ENCODE data around the gene LY6G6D. TPM values are rescaled to one million over a fixed set of nuclear protein-coding genes. Genes with fewer than 3 reads are reported as not detected.

The LY6G6D gene, protein sequence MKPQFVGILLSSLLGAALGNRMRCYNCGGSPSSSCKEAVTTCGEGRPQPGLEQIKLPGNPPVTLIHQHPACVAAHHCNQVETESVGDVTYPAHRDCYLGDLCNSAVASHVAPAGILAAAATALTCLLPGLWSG
- not detected in 2 replicates for total RNA-seq

DNA sequence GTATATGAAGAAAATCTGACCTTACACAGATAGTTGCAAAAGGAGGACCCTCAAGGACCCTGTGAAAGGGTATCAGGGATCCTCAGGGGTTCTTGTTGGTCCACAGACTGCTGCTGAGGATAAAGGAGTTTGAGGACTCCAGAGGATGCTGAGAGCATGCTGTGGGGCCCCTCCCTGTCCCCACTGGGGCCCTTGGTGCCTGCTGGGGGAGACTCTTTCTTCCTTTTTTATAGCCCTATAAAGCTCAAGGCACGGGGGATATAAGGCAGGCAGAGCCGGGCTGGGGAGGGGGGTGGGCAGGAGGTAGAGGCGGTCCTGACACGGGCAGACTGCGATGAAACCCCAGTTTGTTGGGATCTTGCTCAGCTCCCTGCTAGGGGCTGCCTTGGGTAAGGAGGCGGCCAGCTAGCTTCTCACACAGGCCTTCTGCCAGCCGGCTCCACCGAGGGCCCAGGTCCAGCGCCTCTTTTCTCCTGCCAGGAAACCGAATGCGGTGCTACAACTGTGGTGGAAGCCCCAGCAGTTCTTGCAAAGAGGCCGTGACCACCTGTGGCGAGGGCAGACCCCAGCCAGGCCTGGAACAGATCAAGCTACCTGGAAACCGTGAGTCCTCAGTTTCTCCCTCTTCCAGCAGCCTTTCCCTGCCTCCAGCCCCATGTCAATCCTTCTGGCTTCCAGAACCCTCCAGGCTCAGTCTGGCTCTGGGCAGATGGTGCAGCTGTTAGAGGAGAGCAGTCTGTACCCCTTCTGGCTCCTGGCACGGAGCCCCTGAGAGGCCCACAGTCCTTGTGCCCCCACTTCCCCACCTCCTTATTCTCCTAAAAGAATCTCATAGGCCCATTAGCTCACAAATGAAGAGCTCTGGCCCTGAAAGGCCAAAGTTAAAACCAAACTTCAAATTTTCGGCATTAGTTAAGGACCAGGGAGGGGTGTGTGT lies at the start of gene LY6G6D:
Gene LY6G6D (plus strand): TSS at position 327 of the 937 bp plus-strand sequence. CDS start 8 bp downstream, at position 335.

DNA sequence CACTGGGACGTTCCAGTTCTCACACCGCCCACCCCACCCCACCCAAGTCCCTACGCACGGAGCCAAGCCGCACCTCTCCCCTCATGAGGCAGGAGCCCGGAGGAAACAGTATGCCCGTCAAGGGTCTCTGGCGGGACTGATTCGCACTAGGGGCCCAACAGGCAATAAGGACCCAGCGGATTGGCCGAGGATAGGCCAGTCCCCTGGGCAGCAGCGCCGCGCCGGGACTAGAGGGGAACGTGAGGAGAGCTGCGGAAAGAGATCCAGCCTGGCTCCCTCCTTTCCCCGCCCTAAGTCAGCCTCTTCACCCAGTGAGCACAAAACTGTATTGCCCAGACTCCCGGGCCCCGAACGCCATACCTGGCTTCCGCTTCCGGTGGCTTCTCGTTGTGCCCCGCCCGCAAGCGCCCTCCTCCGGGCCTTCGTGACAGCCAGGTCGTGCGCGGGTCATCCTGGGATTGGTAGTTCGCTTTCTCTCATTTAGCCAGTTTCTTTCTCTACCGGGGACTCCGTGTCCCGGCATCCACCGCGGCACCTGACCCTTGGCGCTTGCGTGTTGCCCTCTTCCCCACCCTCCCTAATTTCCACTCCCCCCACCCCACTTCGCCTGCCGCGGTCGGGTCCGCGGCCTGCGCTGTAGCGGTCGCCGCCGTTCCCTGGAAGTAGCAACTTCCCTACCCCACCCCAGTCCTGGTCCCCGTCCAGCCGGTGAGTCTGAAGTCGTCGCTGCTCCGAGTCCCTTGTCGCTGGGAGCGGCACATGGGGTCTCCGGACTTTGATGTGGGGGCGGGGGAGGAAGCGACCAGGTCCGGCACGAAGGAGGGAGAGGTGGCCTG lies 49.4 kb upstream of the LY6G6D start, which contains the start of gene CSNK2B:
Gene CSNK2B (plus strand): TSS at position 580 of the 836 bp plus-strand sequence. CDS start 752 bp downstream, outside the sequence.

DNA sequence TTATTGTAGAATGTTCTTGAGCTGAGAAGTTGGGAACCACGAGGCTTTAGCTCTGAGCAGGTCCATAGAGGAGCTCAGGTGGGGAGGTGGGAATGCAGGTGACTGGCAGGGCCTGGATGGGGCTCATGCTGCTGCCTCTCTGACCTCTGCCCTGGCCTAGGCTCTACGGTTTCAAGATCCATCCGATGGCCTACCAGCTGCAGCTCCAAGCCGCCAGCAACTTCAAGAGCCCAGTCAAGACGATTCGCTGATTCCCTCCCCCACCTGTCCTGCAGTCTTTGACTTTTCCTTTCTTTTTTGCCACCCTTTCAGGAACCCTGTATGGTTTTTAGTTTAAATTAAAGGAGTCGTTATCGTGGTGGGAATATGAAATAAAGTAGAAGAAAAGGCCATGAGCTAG lies 45.5 kb upstream of the LY6G6D start, which contains the start of gene LY6G5B:
Gene LY6G5B (plus strand): TSS at position 301 of the 400 bp plus-strand sequence. CDS start 975 bp downstream, outside the sequence.

DNA sequence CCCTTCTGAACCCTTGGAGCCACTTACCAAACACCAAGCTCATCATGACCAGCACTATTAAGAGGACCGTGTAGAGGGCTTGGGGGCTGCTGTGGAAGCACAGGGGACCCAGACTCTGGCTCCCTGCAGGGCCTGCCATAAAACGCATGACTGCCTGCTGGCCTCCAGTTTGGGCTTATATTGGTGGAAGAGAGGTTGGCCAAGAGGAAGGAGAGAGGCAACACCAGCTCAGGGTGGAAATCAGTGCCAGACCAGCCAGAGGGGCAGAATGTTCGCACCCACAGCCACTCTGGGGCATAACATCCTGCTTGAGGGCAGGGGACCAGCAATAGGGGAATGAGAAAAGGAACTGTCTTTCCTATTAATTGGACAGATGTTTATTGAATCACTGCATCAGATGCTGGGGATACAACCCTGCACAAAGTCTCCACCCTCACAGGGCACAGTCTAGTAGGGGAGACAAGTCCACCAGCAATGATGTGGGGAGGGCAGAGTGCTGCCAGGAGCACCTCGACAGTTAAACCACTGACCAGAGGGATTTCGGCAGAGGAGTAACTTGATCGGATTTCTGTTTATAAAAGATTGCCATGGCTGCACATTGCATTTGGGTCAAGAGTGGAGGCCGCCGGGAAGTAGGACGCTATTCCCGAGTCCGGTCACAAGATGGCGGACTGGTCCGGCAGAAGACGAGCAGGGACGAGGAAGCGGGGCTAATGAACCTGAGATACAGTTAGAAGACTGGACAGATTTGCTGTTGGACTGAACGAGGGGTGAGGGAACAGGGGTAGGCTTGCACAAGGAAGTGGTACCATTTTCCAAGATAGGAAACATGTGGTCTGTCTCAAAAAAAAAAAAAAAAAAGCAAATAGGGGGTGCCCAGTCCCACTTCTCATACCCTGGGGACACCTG lies 34.7 kb upstream of the LY6G6D start, which contains the start of gene LY6G5C:
Gene LY6G5C (minus strand): TSS at position 842 of the 909 bp plus-strand sequence. CDS start 694 bp downstream, at position 148.

DNA sequence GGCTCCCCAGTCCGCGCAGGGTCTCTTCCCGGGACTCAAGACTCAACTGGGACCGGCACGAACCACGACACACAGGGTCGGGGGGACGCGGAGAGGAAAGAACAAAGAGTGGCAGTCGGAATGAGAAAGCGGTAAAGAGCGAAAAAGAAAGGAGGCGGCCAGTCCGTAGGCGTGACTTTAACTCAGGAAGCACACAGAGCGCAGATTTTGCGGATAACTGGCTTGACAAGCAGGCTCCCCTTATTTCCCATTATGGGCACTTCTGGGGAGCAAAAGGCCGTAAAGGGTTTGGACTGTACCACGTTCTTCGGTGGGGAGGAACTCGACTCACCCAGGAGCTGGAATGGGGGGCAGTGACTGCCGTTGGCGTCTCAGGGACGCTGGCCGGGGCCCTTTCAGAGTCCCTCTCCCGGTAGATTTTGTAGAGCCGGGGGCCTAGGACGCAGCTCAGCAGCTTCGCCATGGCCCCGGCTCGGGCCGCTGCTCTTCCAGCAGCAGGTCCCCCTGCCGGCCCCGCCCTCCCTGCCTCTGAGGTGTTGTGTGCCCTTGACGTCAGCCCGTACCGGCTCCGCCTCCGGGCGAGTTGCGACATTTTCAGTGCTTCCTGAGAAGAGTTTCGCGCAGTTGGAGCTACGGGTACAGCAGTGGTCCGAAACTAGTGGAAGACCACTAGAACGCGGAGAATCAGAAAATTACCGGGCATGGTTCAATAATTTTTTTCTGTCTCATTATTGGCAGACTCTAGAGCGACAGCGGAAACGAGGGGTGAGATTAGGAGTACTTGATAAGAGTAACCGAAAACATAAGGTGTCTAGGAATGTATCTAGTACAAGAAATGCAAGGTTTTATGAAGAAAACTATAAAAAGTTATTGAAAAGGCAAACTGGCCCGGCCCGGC lies 12.1 kb upstream of the LY6G6D start, which contains the start of gene ABHD16A:
Gene ABHD16A (minus strand): TSS at position 506 of the 898 bp plus-strand sequence. CDS start 43 bp downstream, at position 463.

DNA sequence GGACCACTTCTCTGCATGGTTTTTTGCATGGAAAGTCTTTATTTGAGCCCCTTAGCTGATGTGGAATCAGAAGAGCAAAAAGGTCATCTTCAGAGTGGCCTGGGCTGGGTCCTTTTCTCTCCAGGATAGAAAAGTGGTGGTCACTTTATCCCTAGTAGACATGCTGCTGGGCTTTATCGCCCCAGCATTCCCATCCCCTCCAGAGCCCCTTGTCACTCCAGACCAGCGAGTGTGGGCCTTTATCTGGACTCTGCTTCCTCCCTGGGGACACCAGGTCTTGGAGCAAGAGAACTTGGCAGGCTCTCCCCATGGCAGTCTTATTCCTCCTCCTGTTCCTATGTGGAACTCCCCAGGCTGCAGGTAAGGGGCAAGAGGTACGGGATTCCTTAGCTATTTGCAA lies 8.5 kb upstream of the LY6G6D start, which contains the start of gene LY6G6F:
Gene LY6G6F (plus strand): TSS at position 268 of the 400 bp plus-strand sequence. CDS start 41 bp downstream, at position 309.

DNA sequence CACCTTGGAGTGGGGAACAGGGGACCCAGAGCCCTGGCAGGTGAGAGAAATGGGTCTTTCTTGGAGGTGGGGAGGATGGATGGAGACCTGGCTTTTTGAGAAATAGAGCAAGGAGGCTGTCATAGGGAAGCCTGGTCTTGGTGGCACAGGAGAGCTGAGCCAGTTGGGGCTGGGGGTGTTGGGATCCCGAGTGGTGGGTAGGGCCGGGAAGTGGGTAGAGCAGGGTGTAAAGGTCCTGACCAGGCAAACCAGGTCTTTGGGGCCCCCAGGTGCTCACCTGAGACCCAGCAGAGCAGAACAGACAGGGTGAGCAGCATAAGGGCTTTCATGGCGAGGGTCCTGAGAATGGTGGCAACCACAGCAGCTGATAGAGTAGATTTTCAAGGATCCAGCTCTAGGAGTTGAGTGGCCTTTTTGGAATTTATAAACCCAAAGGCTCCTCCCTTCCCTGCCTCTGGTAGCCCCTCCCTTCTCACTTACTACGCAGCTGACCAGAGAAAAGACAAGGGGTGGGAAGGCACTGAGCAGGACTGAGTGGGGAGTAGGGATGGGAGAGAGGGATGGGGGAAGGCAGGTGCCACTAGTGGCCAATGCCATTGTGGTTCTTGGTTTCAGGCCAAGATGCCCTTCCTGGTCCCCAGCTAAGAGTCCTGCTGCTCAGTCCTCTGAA lies 6.3 kb downstream of the LY6G6D start, which contains the start of gene LY6G6C:
Gene LY6G6C (minus strand): TSS at position 396 of the 670 bp plus-strand sequence. CDS start 67 bp downstream, at position 329.

DNA sequence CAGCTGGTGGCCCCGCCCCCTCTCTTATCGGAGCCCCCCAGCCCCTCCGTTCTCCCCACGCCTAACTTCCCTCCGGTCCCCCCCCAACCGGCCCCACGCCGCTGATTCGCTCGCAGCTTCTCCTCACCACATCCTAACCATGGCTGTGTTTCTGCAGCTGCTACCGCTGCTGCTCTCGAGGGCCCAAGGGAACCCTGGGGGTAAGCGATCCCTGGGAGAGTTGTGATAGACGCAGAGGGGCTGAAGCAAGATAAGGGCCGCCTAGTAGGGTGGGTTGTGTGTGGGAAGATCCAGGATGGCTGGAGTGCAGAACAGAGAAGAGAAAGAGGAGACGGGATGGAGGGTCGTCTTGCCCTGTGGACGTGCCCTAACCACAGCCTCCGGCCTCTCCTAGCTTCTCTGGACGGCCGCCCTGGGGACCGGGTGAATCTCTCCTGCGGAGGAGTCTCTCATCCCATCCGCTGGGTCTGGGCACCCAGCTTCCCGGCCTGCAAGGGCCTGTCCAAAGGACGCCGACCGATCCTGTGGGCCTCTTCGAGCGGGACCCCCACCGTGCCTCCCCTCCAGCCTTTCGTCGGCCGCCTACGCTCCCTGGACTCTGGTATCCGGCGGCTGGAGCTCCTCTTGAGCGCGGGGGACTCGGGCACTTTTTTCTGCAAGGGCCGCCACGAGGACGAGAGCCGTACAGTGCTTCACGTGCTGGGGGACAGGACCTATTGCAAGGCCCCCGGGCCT lies 8.3 kb downstream of the LY6G6D start, which contains the start of gene MPIG6B:
Gene MPIG6B (plus strand): TSS at position 129 of the 735 bp plus-strand sequence. CDS start 11 bp downstream, at position 140.

DNA sequence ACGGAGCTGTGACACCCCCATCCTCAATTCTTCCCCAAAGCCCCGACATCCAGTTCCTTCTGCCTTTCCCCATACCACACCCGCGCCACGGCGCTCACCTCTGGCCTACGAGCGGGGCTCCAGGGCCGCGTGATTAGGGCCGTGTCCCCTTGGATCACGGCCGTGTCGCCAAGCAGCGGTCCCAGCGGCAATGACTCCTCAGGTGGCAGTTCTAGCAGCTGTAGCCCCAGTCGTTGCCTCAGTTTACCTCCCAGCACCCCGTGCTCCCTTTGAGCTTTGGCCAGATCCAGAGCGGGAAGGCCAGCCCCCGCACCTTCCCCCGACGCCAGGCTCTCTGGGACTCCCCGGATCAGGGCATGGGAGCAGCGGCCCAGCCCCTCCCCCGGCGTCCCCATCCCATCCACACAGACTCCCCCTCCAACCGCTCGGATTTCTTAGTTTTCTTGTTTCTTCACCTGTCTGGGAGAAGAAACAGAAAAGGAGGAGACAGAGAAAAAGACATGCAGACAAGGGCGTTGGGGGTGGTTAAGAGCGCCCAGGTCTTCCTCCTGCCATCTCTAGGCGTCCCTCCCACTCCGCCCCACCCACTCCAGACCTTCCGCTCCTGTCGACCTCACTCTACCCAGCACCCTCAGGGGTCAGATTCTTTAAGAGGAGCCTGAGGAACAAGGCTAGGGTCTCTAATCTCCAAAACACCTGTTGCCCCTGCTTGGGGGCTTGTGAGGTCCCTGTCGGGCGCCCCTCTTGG lies 13.8 kb downstream of the LY6G6D start, which contains the start of gene DDAH2:
Gene DDAH2 (minus strand): TSS at position 533 of the 748 bp plus-strand sequence. CDS start 138 bp downstream, at position 395.

DNA sequence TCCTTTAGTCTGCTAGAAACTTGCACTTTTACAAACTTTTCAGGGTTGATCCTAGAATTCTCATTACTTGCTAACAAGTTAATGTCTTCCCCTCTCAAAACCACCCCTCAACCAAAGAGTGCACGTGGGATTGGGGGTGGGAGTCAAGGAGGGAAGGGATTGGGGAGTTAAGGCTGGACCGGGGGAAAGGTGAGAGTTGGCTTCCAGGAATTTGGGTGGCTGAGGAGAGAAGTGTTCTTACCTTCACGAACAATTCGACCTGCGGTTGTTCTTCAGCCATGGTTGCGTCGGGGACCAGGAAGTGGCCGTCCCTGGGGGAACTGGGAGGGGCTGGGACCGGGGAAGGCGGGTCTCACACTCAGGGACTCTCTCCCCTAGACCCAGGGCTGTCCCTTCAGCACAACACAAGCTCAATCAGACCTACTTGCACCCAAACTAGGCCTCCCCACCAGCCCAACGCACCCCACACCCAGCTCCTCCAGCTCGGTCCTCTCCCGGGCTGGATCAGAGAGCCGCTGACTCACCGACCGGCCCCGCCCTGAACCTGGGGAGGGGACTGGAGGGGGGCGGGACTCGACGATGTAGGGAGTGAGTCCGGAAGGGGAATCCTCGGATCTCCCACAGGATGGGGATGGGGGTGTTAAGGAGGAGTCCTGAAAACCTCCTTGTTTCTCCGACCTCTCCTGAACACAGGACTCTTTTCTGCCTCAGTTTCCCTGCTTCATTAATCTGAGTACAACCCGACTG lies 21.0 kb downstream of the LY6G6D start, which contains the start of gene CLIC1:
Gene CLIC1 (minus strand): TSS at position 510 of the 747 bp plus-strand sequence. CDS start 230 bp downstream, at position 280.

DNA sequence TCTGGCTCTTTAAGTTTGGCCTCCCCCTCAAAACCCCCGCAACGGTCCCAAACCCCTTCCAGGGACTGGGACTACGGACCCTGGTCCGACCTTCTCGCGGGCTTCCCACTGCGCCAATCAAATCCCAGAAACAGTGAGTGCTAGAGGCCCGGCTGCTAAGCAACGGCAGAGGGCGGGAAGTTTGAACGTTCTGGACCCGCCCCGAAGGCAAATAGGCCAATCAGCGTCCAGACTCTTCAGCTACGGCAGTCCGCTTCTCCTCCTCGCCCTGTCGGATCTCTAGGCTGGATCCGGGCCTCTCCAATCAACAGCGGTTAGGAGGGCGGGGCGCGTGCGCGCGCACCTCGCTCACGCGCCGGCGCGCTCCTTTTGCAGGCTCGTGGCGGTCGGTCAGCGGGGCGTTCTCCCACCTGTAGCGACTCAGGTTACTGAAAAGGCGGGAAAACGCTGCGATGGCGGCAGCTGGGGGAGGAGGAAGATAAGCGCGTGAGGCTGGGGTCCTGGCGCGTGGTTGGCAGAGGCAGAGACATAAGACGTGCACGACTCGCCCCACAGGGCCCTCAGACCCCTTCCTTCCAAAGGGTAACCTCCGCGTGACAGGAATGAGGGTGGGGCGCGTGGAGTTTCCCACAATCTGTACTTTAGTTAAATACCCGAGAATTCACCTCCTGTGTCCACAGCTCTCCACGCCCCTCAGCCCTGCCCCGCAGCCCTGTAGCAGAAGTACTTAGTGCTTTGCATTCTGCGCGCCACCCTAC lies 24.7 kb downstream of the LY6G6D start, which contains the start of gene MSH5:
Gene MSH5 (plus strand): TSS at position 367 of the 758 bp plus-strand sequence. CDS start 462 bp downstream, outside the sequence.

DNA sequence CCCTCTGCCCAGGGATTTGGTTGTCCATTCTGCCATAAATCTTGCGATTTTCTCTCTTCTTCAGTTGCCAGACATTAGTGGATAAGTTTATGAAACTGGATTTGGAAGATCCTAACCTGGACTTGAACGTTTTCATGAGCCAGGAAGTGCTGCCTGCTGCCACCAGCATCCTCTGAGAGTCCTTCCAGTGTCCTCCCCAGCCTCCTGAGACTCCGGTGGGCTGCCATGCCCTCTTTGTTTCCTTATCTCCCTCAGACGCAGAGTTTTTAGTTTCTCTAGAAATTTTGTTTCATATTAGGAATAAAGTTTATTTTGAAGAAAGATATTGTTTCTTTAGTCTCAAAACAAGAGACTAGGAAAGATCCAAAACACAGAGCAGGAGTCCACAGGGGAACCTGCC lies 47.2 kb downstream of the LY6G6D start, which contains the start of gene SAPCD1:
Gene SAPCD1 (plus strand): TSS at position 301 of the 400 bp plus-strand sequence. CDS start 399 bp downstream, outside the sequence.

